HG02759 (cell line): ENCODE measurements around the gene IGSF3.
"Not testable (repeated sequence)": the region's sequence is repeated elsewhere in the genome, so short reads cannot be mapped to it uniquely, and the experiment has no call there.

ENCODE experiments used
- ATAC-seq: cut with Tn5 transposase; IDR thresholded peaks from one replicate; pipeline ENCODE4 v1.9.1; 2021; ENCODE audit warnings: mild to moderate bottlenecking, moderate library complexity; ENCODE audit not compliant: unreplicated experiment

IGSF3 gene

GRCh38 chr1:116580446-116581322 lies 86.8 kb downstream of the IGSF3 start:
- no peak for ATAC-seq

- no peak for ATAC-seq
Measured at GRCh38 chr1:116579259-116579875, 88.2 kb downstream of the IGSF3 start.

- no peak for ATAC-seq
Measured at GRCh38 chr1:116578581-116578980, 89.0 kb downstream of the IGSF3 start.

- no peak for ATAC-seq
Measured at GRCh38 chr1:116577759-116578314, 89.7 kb downstream of the IGSF3 start.

GRCh38 chr1:116574581-116575291 lies 92.8 kb downstream of the IGSF3 start:
- no peak for ATAC-seq

GRCh38 chr1:116573431-116574095 lies 94.0 kb downstream of the IGSF3 start:
- ATAC-seq: no peak

GRCh38 chr1:116572771-116573430 lies 94.6 kb downstream of the IGSF3 start:
- no peak for ATAC-seq

GRCh38 chr1:116572099-116572498 lies 95.4 kb downstream of the IGSF3 start:
- ATAC-seq: no peak

GRCh38 chr1:116571215-116571919 lies 96.2 kb downstream of the IGSF3 start:
- ATAC-seq: no peak

GRCh38 chr1:116570358-116571214 lies 96.9 kb downstream of the IGSF3 start, which contains the start of gene CD58:
TSS of gene CD58 (minus strand) at chr1:116571026. CDS start at chr1:116570972, 54 bp downstream.
- peak; percentile 66 for ATAC-seq

- ATAC-seq: no peak
Measured at GRCh38 chr1:116569776-116570357, 97.7 kb downstream of the IGSF3 start.

- ATAC-seq: no peak
Measured at GRCh38 chr1:116569381-116569670, 98.2 kb downstream of the IGSF3 start.

GRCh38 chr1:116568662-116569380 lies 98.7 kb downstream of the IGSF3 start:
- ATAC-seq: no peak

- ATAC-seq: peak; percentile 14
Measured at GRCh38 chr1:116567790-116568661, 99.5 kb downstream of the IGSF3 start.

- ATAC-seq: no peak
Measured at GRCh38 chr1:116565222-116565621, 102.3 kb downstream of the IGSF3 start.

- ATAC-seq: no peak
Measured at GRCh38 chr1:116564426-116564825, 103.1 kb downstream of the IGSF3 start.

- not testable (repeated sequence) for ATAC-seq
Measured at GRCh38 chr1:116562465-116562864, 105.1 kb downstream of the IGSF3 start.
